Mesenchymal stem cell (in vitro differentiated cells and primary cell): Measurements from ENCODE around the gene AOC1.

ENCODE experiments used
- DNase-seq: peaks from one replicate; pipeline ENCODE4 v3.0.0-alpha.2; 2013
- H2AFZ ChIP-seq: one replicate; pipeline ENCODE4 v1.6.1; 2013; ENCODE audit warnings: low read depth, mild to moderate bottlenecking, control low read depth, inconsistent platforms, low read length, moderate library complexity
- H2AK5ac ChIP-seq: 2 replicates; pipeline ENCODE4 v1.6.1; 2013; ENCODE audit warnings: low read length, moderate library complexity, mild to moderate bottlenecking, inconsistent platforms; ENCODE audit not compliant: severe bottlenecking
- H2BK120ac ChIP-seq: one replicate; pipeline ENCODE4 v1.6.1; 2013; ENCODE audit warnings: low read depth, mild to moderate bottlenecking, inconsistent platforms, low read length, moderate library complexity
- H2BK12ac ChIP-seq, 2 experiments: one replicate each; pipeline ENCODE4 v1.6.1; 2013; ENCODE audit warnings: inconsistent platforms in 2 of 2, low read length in 2 of 2, mild to moderate bottlenecking in 2 of 2, moderate library complexity in 2 of 2, control low read depth in 1 of 2
- H2BK15ac ChIP-seq: one replicate; pipeline ENCODE4 v1.6.1; 2013; ENCODE audit warnings: mild to moderate bottlenecking, low read depth, inconsistent platforms; ENCODE audit not compliant: poor library complexity, severe bottlenecking
- H2BK5ac ChIP-seq: 2 replicates; pipeline ENCODE4 v1.6.1; 2013; ENCODE audit warnings: low read depth, mild to moderate bottlenecking, low read length, control low read depth, inconsistent platforms; ENCODE audit not compliant: poor library complexity, severe bottlenecking
- H3K14ac ChIP-seq, 2 experiments: one replicate each; pipeline ENCODE4 v1.6.1; 2013; ENCODE audit warnings: inconsistent platforms in 2 of 2, low read length in 2 of 2, control low read depth in 1 of 2, mild to moderate bottlenecking in 1 of 2, moderate library complexity in 1 of 2
- H3K18ac ChIP-seq, 2 experiments: one replicate each; pipeline ENCODE4 v1.6.1; 2013; ENCODE audit warnings: inconsistent platforms in 2 of 2, low read length in 2 of 2, control low read depth in 1 of 2, low read depth in 1 of 2, mild to moderate bottlenecking in 1 of 2
- H3K23ac ChIP-seq, 2 experiments: one replicate each; pipeline ENCODE4 v1.6.1; 2013; ENCODE audit warnings: inconsistent platforms in 2 of 2, low read length in 2 of 2, mild to moderate bottlenecking in 2 of 2, moderate library complexity in 2 of 2, control low read depth in 1 of 2
- H3K27ac ChIP-seq: 2 replicates; pipeline ENCODE4 v1.5.1; 2013; ENCODE audit warnings: mild to moderate bottlenecking, moderate library complexity, low read length, control low read depth, inconsistent platforms; ENCODE audit not compliant: poor library complexity, severe bottlenecking
- H3K27me3 ChIP-seq, 2 experiments: 2 replicates each; pipeline versions ENCODE4 v1.6.1 to v1.7.0; 2013; ENCODE audit warnings: low read length in 2 of 2, mild to moderate bottlenecking in 2 of 2, moderate library complexity in 2 of 2, control low read depth in 1 of 2, inconsistent platforms in 1 of 2; ENCODE audit not compliant: control insufficient read depth in 1 of 2, insufficient read depth in 1 of 2
- H3K36me3 ChIP-seq, 2 experiments: 2 replicates each; pipeline versions ENCODE4 v1.6.1 to v1.7.0; 2013; ENCODE audit warnings: low read length in 2 of 2, control low read depth in 1 of 2, inconsistent platforms in 1 of 2, low read depth in 1 of 2, mild to moderate bottlenecking in 1 of 2; ENCODE audit not compliant: insufficient read depth in 2 of 2, control insufficient read depth in 1 of 2
- H3K4ac ChIP-seq, 2 experiments: one replicate each; pipeline ENCODE4 v1.6.1; 2013; ENCODE audit warnings: inconsistent platforms in 2 of 2, low read length in 2 of 2, mild to moderate bottlenecking in 2 of 2, moderate library complexity in 2 of 2, control low read depth in 1 of 2, low read depth in 1 of 2
- H3K4me1 ChIP-seq: 2 replicates; pipeline ENCODE4 v1.6.1; 2013; ENCODE audit warnings: low read depth, low read length, control low read depth; ENCODE audit not compliant: control insufficient read depth, insufficient read depth
- H3K4me2 ChIP-seq: 2 replicates; pipeline ENCODE4 v1.6.1; 2013; ENCODE audit warnings: low read length, mild to moderate bottlenecking, inconsistent platforms; ENCODE audit not compliant: poor library complexity, severe bottlenecking
- H3K4me3 ChIP-seq, 2 experiments: 2 replicates each; pipeline versions ENCODE4 v1.5.1 to v1.7.0; 2013; ENCODE audit warnings: low read length in 2 of 2, mild to moderate bottlenecking in 2 of 2, control low read depth in 1 of 2, low read depth in 1 of 2; ENCODE audit not compliant: insufficient read depth in 1 of 2
- H3K79me1 ChIP-seq: replicated peaks from 2 replicates; pipeline ENCODE4 v1.6.1; 2013; ENCODE audit warnings: mild to moderate bottlenecking, control low read depth, low read length, inconsistent platforms; ENCODE audit not compliant: poor library complexity, severe bottlenecking
- H3K9ac ChIP-seq: 2 replicates; pipeline ENCODE4 v1.7.0; 2013; ENCODE audit warnings: mild to moderate bottlenecking, low read length, moderate library complexity
- H3K9me3 ChIP-seq: 2 replicates; pipeline ENCODE4 v1.7.0; 2013; ENCODE audit warnings: mild to moderate bottlenecking, low read length; ENCODE audit not compliant: control insufficient read depth
- H4K8ac ChIP-seq: one replicate; pipeline ENCODE4 v1.6.1; 2013; ENCODE audit warnings: inconsistent platforms, mild to moderate bottlenecking, low read length, moderate library complexity
- H4K91ac ChIP-seq: one replicate; pipeline ENCODE4 v1.6.1; 2013; ENCODE audit warnings: mild to moderate bottlenecking, low read length, inconsistent platforms
- WGBS: methylation state at CpG from one replicate; pipeline ENCODE4 v1.1.7; 2013; ENCODE audit warnings: mixed read lengths; 5-methylcytosine and 5-hydroxymethylcytosine counted together

Gene AOC1

DNA sequence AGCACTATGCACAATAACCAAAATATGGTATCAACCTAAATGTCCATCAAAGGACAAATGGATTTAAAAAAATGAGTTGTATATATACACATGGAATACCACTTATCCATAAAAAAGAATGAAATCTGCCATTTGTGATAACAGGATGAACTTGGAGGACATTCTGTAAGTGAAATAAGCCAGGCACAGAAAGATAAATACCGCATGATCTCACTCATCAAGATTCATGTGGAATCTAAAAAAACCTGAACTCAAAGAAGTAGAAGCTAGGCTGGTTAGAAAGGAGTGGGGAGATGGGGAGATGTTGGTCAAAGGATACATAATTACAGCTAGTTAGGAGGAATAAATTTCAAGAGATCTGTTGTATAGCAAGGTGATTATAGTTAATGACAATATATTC, 17.3 kb upstream of the AOC1 start:
- H3K79me1 ChIP-seq: no peaks in the 10 kb centered on the region
- H3K36me3 ChIP-seq: no peaks in the 10 kb centered on the region
- no peak overlapping the region for H2BK120ac ChIP-seq
- H3K14ac ChIP-seq: no peak overlapping the region
- 100% methylated on average over 1 of the region's 1 CpG for WGBS
- no peaks in the 10 kb centered on the region for H3K4me1 ChIP-seq
- no peak overlapping the region for H2AK5ac ChIP-seq
- H3K4me2 ChIP-seq: no peak overlapping the region
- no peak overlapping the region for H2BK15ac ChIP-seq
- no peak overlapping the region for H3K18ac ChIP-seq
- no peak overlapping the region for H3K9ac ChIP-seq
- H3K9me3 ChIP-seq: no peaks in the 10 kb centered on the region
- no peak for DNase-seq
- H3K27ac ChIP-seq: no peak overlapping the region
- no peak overlapping the region for H4K8ac ChIP-seq
- no peak overlapping the region for H4K91ac ChIP-seq
- H3K4ac ChIP-seq: no peak overlapping the region
- H3K4me3 ChIP-seq: no peak overlapping the region
- H2BK5ac ChIP-seq: no peak overlapping the region
- H2AFZ ChIP-seq: no peak overlapping the region
- H3K27me3 ChIP-seq: no peaks in the 10 kb centered on the region
- H2BK12ac ChIP-seq: no peak overlapping the region
- H3K23ac ChIP-seq: no peak overlapping the region

DNA sequence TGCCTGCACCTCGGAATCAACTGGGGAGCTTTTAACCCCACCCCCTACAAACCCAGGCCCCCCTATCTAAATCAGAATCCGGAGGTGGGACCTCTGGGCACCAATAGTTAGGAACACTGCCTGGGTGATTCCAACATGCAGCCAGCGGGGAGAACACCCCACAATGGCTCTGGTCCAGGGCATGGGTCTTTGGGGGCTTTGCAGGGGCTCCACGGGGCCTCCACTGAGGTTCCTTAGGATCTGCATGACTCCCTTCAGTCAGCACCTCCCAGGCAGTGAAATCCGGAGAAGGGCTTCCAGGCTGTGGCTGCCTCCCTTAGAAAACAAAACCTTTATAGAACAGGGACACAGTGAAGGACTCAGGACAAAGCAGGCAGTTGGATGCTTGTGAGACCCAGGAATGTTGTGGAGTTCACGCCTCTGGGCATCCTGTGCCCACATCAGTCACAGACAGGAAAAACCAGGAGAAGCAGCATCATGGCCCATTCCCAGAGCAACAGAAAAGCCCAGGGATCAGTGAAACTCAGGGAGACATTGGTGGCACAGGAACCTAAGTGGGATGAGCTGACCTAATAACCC, 16.5 kb upstream of the AOC1 start:
- Histone ChIP-seq H4K91ac (no peak overlapping the region), H2BK5ac (no peak overlapping the region), H3K4me1 (no peaks in the 10 kb centered on the region), H3K14ac (no peak overlapping the region), H3K36me3 (no peaks in the 10 kb centered on the region), H3K79me1 (no peaks in the 10 kb centered on the region), H3K9me3 (no peaks in the 10 kb centered on the region), H3K23ac (no peak overlapping the region), H2BK15ac (no peak overlapping the region), H3K27me3 (no peaks in the 10 kb centered on the region), H2BK120ac (no peak overlapping the region), H3K4me2 (no peak overlapping the region), H2AFZ (no peak overlapping the region), H2AK5ac (no peak overlapping the region), H3K27ac (no peak overlapping the region), H3K9ac (no peak overlapping the region), H3K4ac (no peak overlapping the region), H3K4me3 (no peak overlapping the region), H2BK12ac (no peak overlapping the region), H3K18ac (no peak overlapping the region), H4K8ac (no peak overlapping the region)
- 54% methylated on average over 6 of the region's 6 CpGs for WGBS
- DNase-seq: no peak

GRCh38 chr7:150838965-150839650, 13.2 kb upstream of the AOC1 start:
- Histone ChIP-seq H3K4ac (no peak overlapping the region), H3K36me3 (no peaks in the 10 kb centered on the region), H3K27me3 (peaks cover 0 to 6% of the 10 kb centered on the region in 2 experiments), H3K23ac (no peak overlapping the region), H3K9ac (no peak overlapping the region), H4K8ac (no peak overlapping the region), H3K4me1 (no peaks in the 10 kb centered on the region), H3K9me3 (no peaks in the 10 kb centered on the region), H3K18ac (no peak overlapping the region), H3K14ac (no peak overlapping the region), H3K27ac (no peak overlapping the region), H2BK120ac (no peak overlapping the region), H2AK5ac (no peak overlapping the region), H2BK12ac (no peak overlapping the region), H3K79me1 (no peaks in the 10 kb centered on the region), H2BK5ac (no peak overlapping the region), H4K91ac (no peak overlapping the region), H2AFZ (no peak overlapping the region), H3K4me3 (no peak overlapping the region), H3K4me2 (no peak overlapping the region), H2BK15ac (no peak overlapping the region)
- no peak for DNase-seq
- 74% methylated on average over 7 of the region's 7 CpGs for WGBS

GRCh38 chr7:150842018-150842417, 10.3 kb upstream of the AOC1 start:
- Histone ChIP-seq H3K4me3 (no peak overlapping the region), H3K27ac (no peak overlapping the region), H2AK5ac (no peak overlapping the region), H2BK12ac (no peak overlapping the region), H3K4me1 (no peaks in the 10 kb centered on the region), H4K91ac (peak overlapping the region; percentile 22), H3K4me2 (no peak overlapping the region), H2BK120ac (no peak overlapping the region), H2BK5ac (no peak overlapping the region), H3K79me1 (no peaks in the 10 kb centered on the region), H3K23ac (no peak overlapping the region), H3K4ac (no peak overlapping the region), H3K9ac (no peak overlapping the region), H3K9me3 (no peaks in the 10 kb centered on the region), H4K8ac (no peak overlapping the region), H3K14ac (no peak overlapping the region), H3K27me3 (peaks cover 0 to 6% of the 10 kb centered on the region in 2 experiments), H2BK15ac (no peak overlapping the region), H2AFZ (no peak overlapping the region), H3K36me3 (no peaks in the 10 kb centered on the region), H3K18ac (no peak overlapping the region)
- 80% methylated on average over 3 of the region's 3 CpGs for WGBS
- no peak for DNase-seq
